ENCODE results near the gene WLS. TPM values are rescaled to one million over a fixed set of nuclear protein-coding genes. Genes with fewer than 3 reads are reported as not detected.

Gene WLS
- total and polyA plus RNA-seq, 4 donors, result 29.9 to 81.5 (median 51.8) TPM

- H3K27me3 ChIP-seq (ENCODE audit: control insufficient read depth in 1 of 2, insufficient read depth in 2 of 2, low read length in 1 of 2), result no peaks in the 10 kb centered on the region
- WGBS, 2 donors, result 65 to 77% methylated on average over 4 of the region's 4 CpGs
- ATAC-seq (ENCODE audit: low FRiP score) (no peak), DNase-seq (no peak)
- no peak overlapping the region for H3K4me3 ChIP-seq (ENCODE audit: low read length in 2 of 2)
- H3K4me1 ChIP-seq (ENCODE audit: control insufficient read depth in 1 of 2, insufficient read depth in 2 of 2, low read length in 2 of 2), result no peaks in the 10 kb centered on the region
- peaks cover 9 to 19% of the 10 kb centered on the region in 2 donors for H3K36me3 ChIP-seq (ENCODE audit: control insufficient read depth in 1 of 2, insufficient read depth in 2 of 2, low read length in 1 of 2)
- H3K9me3 ChIP-seq (ENCODE audit: control insufficient read depth, low read length), result no peaks in the 10 kb centered on the region
- intact Hi-C loops (cut with DNase I), result no loop called here
- H3K27ac ChIP-seq (ENCODE audit: low read depth in 1 of 2, low read length in 2 of 2), result no peak overlapping the region
Observed at GRCh38 chr1:68147534-68148171, 84.7 kb downstream of the WLS start.

- no peaks in the 10 kb centered on the region for H3K9me3 ChIP-seq (ENCODE audit: control insufficient read depth, low read length)
- DNase-seq, result no peak
- no peak overlapping the region for H3K4me3 ChIP-seq (ENCODE audit: low read length in 2 of 2)
- intact Hi-C loops (cut with DNase I), result no loop called here
- H3K27ac ChIP-seq (ENCODE audit: low read depth in 1 of 2, low read length in 2 of 2), result no peak overlapping the region
- WGBS, 2 donors, result 60% methylated on average over 10 of the region's 10 CpGs
- peaks cover 7 to 16% of the 10 kb centered on the region in 2 donors for H3K36me3 ChIP-seq (ENCODE audit: control insufficient read depth in 1 of 2, insufficient read depth in 2 of 2, low read length in 1 of 2)
- no peak for ATAC-seq (ENCODE audit: low FRiP score)
- H3K4me1 ChIP-seq (ENCODE audit: control insufficient read depth in 1 of 2, insufficient read depth in 2 of 2, low read length in 2 of 2), result no peaks in the 10 kb centered on the region
- H3K27me3 ChIP-seq (ENCODE audit: control insufficient read depth in 1 of 2, insufficient read depth in 2 of 2, low read length in 1 of 2), result no peaks in the 10 kb centered on the region
Observed at GRCh38 chr1:68145418-68146126, 86.8 kb downstream of the WLS start.

- Histone ChIP-seq H3K27ac (ENCODE audit: low read depth in 1 of 2, low read length in 2 of 2) (no peak overlapping the region), H3K4me1 (ENCODE audit: control insufficient read depth in 1 of 2, insufficient read depth in 2 of 2, low read length in 2 of 2) (no peaks in the 10 kb centered on the region), H3K36me3 (ENCODE audit: control insufficient read depth in 1 of 2, insufficient read depth in 2 of 2, low read length in 1 of 2) (peaks cover 5 to 15% of the 10 kb centered on the region in 2 donors), H3K27me3 (ENCODE audit: control insufficient read depth in 1 of 2, insufficient read depth in 2 of 2, low read length in 1 of 2) (no peaks in the 10 kb centered on the region), H3K9me3 (ENCODE audit: control insufficient read depth, low read length) (no peaks in the 10 kb centered on the region), H3K4me3 (ENCODE audit: low read length in 2 of 2) (no peak overlapping the region)
- 85 to 89% methylated on average over 4 of the region's 4 CpGs for WGBS, 2 donors
- DNase-seq (no peak), ATAC-seq (ENCODE audit: low FRiP score) (no peak)
- intact Hi-C loops (cut with DNase I), result no loop called here
Observed at GRCh38 chr1:68144856-68145255, 87.5 kb downstream of the WLS start.

- no peaks in the 10 kb centered on the region for H3K27me3 ChIP-seq (ENCODE audit: control insufficient read depth in 1 of 2, insufficient read depth in 2 of 2, low read length in 1 of 2)
- peaks cover 2 to 3% of the 10 kb centered on the region in 2 donors for H3K4me1 ChIP-seq (ENCODE audit: control insufficient read depth in 1 of 2, insufficient read depth in 2 of 2, low read length in 2 of 2)
- peaks cover 5 to 10% of the 10 kb centered on the region in 2 donors for H3K36me3 ChIP-seq (ENCODE audit: control insufficient read depth in 1 of 2, insufficient read depth in 2 of 2, low read length in 1 of 2)
- no peak overlapping the region for H3K4me3 ChIP-seq (ENCODE audit: low read length in 2 of 2)
- intact Hi-C loops (cut with DNase I), result no loop called here
- WGBS, 2 donors, result 79% methylated on average over 2 of the region's 2 CpGs
- DNase-seq, result no peak
- no peak overlapping the region for H3K27ac ChIP-seq (ENCODE audit: low read depth in 1 of 2, low read length in 2 of 2)
- H3K9me3 ChIP-seq (ENCODE audit: control insufficient read depth, low read length), result no peaks in the 10 kb centered on the region
- no peak for ATAC-seq (ENCODE audit: low FRiP score)
Observed at GRCh38 chr1:68143633-68144032, 88.7 kb downstream of the WLS start.

- peaks cover 2 to 3% of the 10 kb centered on the region in 2 donors for H3K4me1 ChIP-seq (ENCODE audit: control insufficient read depth in 1 of 2, insufficient read depth in 2 of 2, low read length in 2 of 2)
- 42 to 46% methylated on average over 3 of the region's 3 CpGs for WGBS, 2 donors
- no peaks in the 10 kb centered on the region for H3K9me3 ChIP-seq (ENCODE audit: control insufficient read depth, low read length)
- DNase-seq, result no peak
- intact Hi-C loops (cut with DNase I), result no loop called here
- H3K27me3 ChIP-seq (ENCODE audit: control insufficient read depth in 1 of 2, insufficient read depth in 2 of 2, low read length in 1 of 2), result no peaks in the 10 kb centered on the region
- H3K36me3 ChIP-seq (ENCODE audit: control insufficient read depth in 1 of 2, insufficient read depth in 2 of 2, low read length in 1 of 2), result peaks cover 0 to 3% of the 10 kb centered on the region in 2 donors
- no peak for ATAC-seq (ENCODE audit: low FRiP score)
- no peak overlapping the region for H3K4me3 ChIP-seq (ENCODE audit: low read length in 2 of 2)
- peak overlapping the region in 1 of 2 donors; percentile 92 for H3K27ac ChIP-seq (ENCODE audit: low read depth in 1 of 2, low read length in 2 of 2)
Observed at GRCh38 chr1:68142461-68142860, 89.9 kb downstream of the WLS start.

GRCh38 chr1:68142036-68142435 lies 90.3 kb downstream of the WLS start:
- H3K27ac ChIP-seq (ENCODE audit: low read depth in 1 of 2, low read length in 2 of 2), result peak overlapping the region in 1 of 2 donors; percentile 92
- H3K36me3 ChIP-seq (ENCODE audit: control insufficient read depth in 1 of 2, insufficient read depth in 2 of 2, low read length in 1 of 2), result no peaks in the 10 kb centered on the region
- DNase-seq, result no peak
- 9 to 17% methylated on average over 5 of the region's 5 CpGs for WGBS, 2 donors
- intact Hi-C loops (cut with DNase I), result no loop called here
- no peak overlapping the region for H3K4me3 ChIP-seq (ENCODE audit: low read length in 2 of 2)
- peaks cover 2 to 3% of the 10 kb centered on the region in 2 donors for H3K4me1 ChIP-seq (ENCODE audit: control insufficient read depth in 1 of 2, insufficient read depth in 2 of 2, low read length in 2 of 2)
- ATAC-seq (ENCODE audit: low FRiP score), result no peak
- no peaks in the 10 kb centered on the region for H3K9me3 ChIP-seq (ENCODE audit: control insufficient read depth, low read length)
- H3K27me3 ChIP-seq (ENCODE audit: control insufficient read depth in 1 of 2, insufficient read depth in 2 of 2, low read length in 1 of 2), result no peaks in the 10 kb centered on the region

GRCh38 chr1:68141071-68142021 lies 91.0 kb downstream of the WLS start:
- DNase-seq, result no peak
- no peaks in the 10 kb centered on the region for H3K36me3 ChIP-seq (ENCODE audit: control insufficient read depth in 1 of 2, insufficient read depth in 2 of 2, low read length in 1 of 2)
- H3K27me3 ChIP-seq (ENCODE audit: control insufficient read depth in 1 of 2, insufficient read depth in 2 of 2, low read length in 1 of 2), result no peaks in the 10 kb centered on the region
- peak; percentile 10 for ATAC-seq (ENCODE audit: low FRiP score)
- H3K4me3 ChIP-seq (ENCODE audit: low read length in 2 of 2), result no peak overlapping the region
- peak overlapping the region; percentile 18 to 92 for H3K27ac ChIP-seq (ENCODE audit: low read depth in 1 of 2, low read length in 2 of 2)
- H3K9me3 ChIP-seq (ENCODE audit: control insufficient read depth, low read length), result no peaks in the 10 kb centered on the region
- 33 to 42% methylated on average over 15 of the region's 15 CpGs for WGBS, 2 donors
- peaks cover 2 to 3% of the 10 kb centered on the region in 2 donors for H3K4me1 ChIP-seq (ENCODE audit: control insufficient read depth in 1 of 2, insufficient read depth in 2 of 2, low read length in 2 of 2)
- intact Hi-C loops (cut with DNase I), result no loop called here

GRCh38 chr1:68140536-68140935 lies 91.8 kb downstream of the WLS start:
- no peaks in the 10 kb centered on the region for H3K36me3 ChIP-seq (ENCODE audit: control insufficient read depth in 1 of 2, insufficient read depth in 2 of 2, low read length in 1 of 2)
- no peaks in the 10 kb centered on the region for H3K9me3 ChIP-seq (ENCODE audit: control insufficient read depth, low read length)
- DNase-seq, result no peak
- 59 to 65% methylated on average over 4 of the region's 4 CpGs for WGBS, 2 donors
- H3K4me1 ChIP-seq (ENCODE audit: control insufficient read depth in 1 of 2, insufficient read depth in 2 of 2, low read length in 2 of 2), result peaks cover 2 to 3% of the 10 kb centered on the region in 2 donors
- H3K4me3 ChIP-seq (ENCODE audit: low read length in 2 of 2), result no peak overlapping the region
- peak overlapping the region in 1 of 2 donors; percentile 11 for H3K27ac ChIP-seq (ENCODE audit: low read depth in 1 of 2, low read length in 2 of 2)
- no peaks in the 10 kb centered on the region for H3K27me3 ChIP-seq (ENCODE audit: control insufficient read depth in 1 of 2, insufficient read depth in 2 of 2, low read length in 1 of 2)
- ATAC-seq (ENCODE audit: low FRiP score), result no peak
- intact Hi-C loops (cut with DNase I), result no loop called here

All from aorta (tissue), 5 donors.